NCI-H2081 treated with DMSO at 0.1 percent for 48 hours (cell line): ENCODE measurements around the gene ITGB1BP1.

ENCODE experiments used
- DNase-seq: peaks from one replicate; lab custom pipeline; 2025; lab: John Stamatoyannopoulos, UW

ITGB1BP1 gene, protein sequence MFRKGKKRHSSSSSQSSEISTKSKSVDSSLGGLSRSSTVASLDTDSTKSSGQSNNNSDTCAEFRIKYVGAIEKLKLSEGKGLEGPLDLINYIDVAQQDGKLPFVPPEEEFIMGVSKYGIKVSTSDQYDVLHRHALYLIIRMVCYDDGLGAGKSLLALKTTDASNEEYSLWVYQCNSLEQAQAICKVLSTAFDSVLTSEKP

DNA sequence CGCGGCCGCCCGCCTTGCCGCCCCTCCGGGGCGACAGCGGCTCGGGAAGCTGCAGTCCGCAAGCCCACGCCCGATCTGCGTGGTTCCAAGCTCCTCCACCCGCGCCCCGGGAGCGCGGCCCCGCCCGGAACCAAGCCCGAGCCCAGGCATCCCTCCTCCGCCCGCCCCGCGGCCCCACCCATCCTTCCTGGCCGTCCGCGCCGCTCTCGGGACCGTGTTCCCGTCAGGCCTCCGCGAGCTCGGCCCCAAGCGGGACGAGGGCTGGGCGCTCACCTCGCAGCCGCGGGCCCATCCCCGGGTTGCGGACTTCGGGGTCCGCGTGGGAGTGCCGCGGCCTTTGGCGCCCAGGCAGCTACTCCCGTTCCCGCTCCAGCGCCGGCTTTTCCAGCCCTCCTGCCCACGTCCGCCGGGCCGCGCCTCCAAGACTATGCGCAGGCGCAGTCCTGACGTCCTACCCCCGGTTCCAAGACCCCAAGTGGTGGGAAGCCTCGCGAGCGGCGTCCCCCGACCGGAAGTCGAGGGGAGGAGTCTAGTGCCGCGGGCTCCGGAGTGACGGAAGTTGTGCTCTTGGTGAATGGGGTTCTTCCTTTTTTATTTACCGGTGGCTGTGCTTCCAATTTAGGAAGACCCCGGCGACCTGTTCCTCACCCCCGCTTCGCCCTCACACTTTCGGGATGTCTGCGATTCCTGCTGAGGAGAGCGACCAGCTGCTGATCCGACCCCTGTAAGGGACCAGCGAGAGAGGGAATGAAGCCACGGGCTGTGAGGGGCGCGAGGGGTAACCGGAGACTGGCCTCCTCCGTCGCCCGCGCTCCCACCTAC is at the start of gene ITGB1BP1, which contains the start of gene CPSF3:
TSS of gene ITGB1BP1 (minus strand) at position 429 of the 822 bp plus-strand sequence. CDS start 4,831 bp downstream, outside the sequence.
TSS of gene CPSF3 (plus strand) at position 555 of the 822 bp plus-strand sequence. CDS start at position 675, 120 bp downstream.
- peak; percentile 91 for DNase-seq

DNA sequence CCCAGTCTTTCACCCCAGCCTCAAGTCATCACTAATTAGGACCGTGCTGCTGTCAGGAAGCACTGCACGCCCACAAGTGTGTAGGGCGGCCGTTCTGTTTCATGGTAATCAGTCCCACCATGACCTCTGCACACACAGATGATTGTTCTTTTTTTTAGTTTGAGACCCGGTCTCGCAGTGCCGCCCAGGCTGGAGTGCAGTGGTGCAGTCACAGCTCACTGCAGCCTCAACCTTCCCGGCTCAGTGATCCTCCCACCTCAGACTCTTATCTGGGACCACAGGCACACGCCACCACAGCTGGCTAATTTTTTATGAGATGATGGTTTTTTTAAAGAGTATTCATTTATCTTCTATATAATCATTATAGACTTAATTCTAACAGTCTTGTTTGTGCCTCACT is 49.2 kb upstream of the ITGB1BP1 start:
- no peak for DNase-seq

DNA sequence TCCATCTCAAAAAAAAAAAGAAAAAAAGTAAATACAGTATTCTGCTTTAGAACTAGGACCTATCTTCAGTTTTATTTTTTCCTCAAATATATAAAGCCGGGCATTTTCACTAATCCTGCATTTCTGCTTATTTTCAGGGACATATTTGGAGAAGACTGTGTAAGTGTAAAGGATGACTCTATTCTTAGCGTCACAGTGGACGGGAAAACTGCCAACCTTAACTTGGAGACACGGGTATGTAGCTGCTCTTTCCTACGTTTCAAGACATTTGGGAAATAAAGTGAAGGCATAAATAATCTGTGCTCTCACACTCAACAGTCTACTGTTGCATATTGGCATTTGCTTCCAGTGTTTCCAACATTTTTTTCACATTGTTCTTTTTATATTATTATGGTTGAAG is 47.9 kb upstream of the ITGB1BP1 start:
- no peak for DNase-seq

DNA sequence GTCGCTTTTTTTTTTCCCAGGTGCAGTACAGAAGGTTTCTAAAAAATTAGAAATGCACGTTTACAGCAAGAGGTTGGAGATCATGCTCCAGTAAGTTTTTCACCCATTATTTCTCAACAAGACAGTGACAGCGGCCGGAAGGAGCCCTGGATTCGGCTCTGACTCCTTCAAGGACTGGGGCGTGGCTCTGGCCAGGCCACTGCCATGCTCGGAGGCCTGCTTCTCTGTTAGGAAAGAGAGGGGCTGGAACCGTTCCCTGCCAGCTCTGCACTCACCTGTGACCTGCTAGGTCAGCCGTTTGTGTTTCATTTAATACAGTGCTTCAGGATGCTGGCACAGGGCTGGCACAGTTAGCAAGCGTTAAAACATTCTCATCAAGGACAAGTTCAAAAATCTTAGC is 44.4 kb upstream of the ITGB1BP1 start:
- no peak for DNase-seq

DNA sequence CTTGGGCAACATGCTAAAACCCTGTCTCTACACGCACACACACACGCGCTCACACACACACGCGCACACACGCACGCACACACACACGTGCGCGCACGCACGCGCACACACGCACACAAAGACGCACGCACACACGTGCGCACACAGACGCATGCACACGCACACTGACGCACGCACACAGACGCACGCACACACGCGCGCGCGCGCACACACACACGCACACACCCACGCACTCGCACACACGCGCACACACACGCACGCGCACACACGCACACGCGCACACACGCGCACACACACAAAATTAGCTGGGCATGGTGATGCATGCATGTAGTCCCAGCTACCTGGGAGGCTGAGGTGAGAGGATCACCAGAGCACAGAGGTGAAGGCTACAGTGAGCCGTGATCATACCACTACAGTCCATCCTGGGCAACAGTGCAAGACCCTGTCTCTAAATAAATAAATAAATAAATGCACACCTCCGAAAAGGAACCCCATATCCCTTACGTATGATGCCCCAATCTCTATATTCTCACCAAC is 42.9 kb upstream of the ITGB1BP1 start:
- no peak for DNase-seq

DNA sequence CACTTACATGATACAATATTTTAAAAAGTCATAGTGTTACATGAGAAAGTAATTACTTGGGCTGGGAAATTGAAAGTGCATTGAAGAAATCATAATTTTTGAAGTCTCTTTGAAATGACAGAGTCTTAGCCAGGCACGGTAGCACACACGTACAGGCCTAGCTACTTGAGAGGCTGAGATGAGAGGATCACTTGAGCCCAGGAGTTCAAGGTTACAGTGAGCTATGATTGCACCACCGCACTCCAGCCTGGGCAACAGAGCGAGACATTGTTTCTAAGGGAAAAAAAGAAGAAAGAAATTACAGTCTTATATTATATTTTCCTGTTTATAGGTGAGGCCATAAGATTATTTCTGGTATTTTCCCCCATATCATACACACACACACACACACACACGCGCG is 41.8 kb upstream of the ITGB1BP1 start:
- no peak for DNase-seq

DNA sequence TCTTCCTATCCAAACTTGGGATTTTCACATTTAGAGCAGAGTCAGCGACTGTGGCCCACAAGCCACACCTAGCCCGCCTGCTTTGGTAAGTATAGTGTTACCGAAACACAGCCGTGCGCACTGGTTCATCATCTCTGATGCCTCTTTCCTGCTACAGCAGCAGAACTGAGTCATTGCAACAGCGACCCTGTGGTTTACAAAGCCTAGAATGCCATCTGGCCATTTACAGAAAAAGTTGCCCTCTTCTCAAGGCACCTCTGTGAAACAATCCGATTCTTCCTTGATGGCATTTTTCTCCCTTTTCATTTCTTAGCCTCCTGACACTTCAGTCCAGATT is 40.3 kb upstream of the ITGB1BP1 start:
- no peak for DNase-seq

DNA sequence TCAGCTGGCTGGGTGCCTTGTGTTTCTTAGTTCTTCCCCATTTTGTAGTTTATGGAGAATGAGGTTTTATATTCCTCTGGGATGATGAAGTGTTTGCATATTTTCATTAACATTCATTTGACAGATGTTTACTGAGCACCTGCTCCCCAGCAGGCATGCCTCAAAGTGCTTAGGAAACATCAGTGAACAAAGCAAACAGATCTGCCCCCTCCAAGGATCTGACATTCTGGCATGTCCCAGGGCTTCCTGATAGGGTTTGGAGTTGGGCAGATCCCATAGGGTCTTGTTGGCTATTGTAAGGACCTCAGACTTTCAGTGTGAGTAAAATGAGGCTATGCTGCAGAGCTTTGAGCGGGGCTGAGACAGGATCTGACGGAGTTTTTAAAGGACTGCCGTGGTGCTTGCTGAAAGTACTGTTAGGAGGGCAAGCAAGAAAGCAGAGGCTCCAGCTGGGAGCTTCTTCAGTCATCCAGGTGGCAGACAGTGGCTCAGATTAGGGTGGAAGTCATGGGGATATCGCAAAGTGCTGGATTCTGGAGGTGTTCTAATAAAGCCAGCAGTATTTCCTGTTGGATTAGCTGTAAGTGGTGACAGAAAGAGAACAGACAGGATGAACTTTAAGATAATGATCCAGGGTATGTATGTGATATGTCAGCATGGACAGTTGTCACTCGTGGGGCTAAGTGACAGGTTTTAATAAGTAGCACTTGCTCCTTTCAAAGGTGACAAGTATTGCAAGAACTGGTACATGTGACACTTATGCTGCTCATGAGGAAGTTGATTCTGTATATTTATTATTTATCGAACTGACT is 39.8 kb upstream of the ITGB1BP1 start:
- no peak for DNase-seq

DNA sequence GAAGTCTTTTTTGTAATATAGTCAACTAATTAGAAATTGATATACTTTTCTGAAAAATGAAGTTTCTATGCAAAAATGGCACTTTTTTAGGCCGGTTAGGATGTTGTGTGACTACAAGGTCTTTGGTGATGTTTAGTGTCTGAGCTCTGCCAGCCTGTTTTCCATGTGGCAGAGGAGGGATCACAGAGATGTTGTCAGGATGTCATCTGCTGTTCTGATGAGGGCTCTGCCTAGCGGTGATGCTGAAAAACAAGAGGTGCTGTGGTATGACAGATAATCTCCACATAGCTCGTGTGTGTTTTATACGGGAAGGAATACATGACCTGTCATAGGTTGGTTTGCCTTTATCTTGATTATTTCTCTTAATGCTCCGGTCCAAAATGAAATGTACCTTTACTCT is 39.0 kb upstream of the ITGB1BP1 start:
- DNase-seq = no peak

DNA sequence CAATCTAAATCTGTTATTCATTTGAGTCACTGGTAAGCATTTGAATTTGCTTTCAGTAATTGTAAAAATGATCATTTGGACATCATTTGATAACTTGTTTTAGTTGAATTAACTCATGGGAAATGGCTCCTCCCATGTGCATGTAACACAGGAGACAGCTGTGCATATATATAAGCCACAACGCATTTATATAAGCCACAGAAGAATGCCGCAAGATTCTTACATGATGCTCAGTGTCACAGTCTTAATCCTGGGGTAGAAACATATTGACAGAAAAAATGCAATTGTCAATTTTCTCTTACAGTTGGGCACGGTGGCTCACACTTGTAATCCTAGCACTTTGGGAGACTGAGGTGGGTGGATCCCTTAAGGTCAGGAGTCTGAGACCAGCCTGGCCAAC is 37.8 kb upstream of the ITGB1BP1 start:
- no peak for DNase-seq

DNA sequence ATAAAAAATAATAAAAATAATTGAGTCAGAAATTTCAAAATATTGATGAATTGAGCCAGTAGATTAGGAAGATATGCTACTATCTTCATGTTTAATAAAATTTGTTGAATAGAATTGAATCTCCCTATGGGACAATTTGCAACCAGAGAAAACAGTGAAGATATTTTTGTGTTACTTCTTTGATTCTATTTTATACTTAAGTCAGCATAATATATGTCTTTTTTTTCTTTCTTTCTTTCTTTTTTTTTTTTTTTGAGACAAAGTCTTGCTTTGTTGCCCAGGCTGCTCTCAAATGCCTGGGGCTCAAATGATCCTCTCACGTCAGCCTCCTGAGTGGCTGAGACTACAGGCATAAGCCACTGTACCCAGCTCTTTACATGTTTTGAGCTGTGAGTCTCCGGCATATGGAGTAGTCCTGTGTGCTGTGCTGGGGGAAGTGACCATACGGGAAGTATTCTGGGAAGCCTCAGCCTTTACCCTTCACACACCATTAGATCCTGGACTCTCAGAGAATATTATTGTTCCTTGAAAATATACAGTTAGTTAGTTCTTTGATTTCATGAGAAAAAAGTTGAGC is 37.2 kb upstream of the ITGB1BP1 start:
- no peak for DNase-seq

DNA sequence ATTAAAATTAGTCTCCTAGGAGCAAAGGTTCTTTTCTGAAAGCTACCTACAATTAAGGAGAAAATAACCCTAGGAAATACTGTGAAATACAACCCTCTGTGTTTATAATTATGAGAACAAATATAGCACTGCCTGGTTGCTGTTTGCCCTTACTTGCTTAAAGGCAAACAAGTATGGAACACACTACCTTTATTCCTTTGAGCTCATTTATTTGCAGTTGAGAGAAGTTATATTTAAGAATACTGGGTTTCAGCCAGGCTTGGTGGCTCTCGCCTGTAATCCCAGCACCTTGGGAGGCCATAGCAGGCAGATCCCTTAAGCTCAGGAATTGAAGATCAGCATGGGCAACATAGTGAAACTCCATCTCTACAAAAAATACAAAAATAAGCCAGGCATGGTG is 27.9 kb upstream of the ITGB1BP1 start:
- DNase-seq = no peak

DNA sequence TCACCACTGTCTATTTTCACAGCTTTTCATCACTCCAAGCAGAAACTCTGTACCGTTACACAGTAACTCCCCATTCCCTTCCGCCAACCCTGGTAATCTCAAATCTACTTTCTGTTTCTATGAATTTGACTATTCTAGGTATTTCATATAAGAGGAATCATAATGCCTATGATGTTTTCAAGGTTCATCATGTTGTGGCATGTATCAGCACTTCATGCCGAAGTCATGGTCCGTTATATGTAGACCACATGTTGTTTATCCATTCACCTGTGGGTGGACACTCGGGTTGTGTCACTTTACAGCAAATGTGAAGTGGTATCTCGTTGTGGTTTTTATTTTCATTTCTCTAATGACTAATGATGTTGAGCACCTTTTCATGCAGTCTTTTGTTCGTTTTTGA is 21.8 kb upstream of the ITGB1BP1 start:
- DNase-seq = no peak

DNA sequence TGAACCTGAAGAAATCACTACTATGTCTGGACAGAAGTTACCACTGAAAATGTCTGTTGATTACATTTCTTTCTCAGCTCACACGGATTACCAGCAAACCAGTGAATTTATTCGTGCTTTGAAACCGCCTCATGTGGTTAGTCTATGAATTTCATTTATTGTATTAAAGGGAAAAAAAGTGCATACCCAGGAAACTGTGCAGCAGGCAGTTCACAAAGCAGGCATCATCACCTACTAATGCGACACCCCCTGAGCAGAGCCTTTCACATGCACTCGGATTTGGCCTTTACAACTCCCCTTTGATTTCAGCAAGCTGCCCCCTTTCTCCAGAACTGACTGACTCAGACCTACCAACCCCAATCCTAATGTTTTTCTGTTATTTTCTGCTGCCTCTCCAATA is 20.2 kb upstream of the ITGB1BP1 start:
- no peak for DNase-seq

DNA sequence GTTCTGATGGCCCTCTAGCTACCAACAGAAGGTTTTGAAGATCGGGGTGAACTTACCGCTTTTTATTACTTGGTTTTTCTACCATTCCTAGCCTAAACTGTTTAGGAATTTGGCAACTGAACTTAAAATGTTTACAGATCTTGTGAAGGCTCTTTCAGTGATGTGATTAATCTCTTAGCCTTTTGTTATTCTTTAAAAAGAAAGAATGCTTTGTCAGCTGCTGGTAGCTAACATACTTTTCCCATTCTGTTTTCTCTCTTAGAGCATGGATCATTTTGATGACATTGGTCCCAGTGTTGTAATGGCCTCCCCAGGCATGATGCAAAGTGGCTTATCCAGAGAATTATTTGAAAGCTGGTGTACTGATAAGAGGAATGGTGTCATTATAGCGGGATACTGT is 18.2 kb upstream of the ITGB1BP1 start:
- DNase-seq = no peak

DNA sequence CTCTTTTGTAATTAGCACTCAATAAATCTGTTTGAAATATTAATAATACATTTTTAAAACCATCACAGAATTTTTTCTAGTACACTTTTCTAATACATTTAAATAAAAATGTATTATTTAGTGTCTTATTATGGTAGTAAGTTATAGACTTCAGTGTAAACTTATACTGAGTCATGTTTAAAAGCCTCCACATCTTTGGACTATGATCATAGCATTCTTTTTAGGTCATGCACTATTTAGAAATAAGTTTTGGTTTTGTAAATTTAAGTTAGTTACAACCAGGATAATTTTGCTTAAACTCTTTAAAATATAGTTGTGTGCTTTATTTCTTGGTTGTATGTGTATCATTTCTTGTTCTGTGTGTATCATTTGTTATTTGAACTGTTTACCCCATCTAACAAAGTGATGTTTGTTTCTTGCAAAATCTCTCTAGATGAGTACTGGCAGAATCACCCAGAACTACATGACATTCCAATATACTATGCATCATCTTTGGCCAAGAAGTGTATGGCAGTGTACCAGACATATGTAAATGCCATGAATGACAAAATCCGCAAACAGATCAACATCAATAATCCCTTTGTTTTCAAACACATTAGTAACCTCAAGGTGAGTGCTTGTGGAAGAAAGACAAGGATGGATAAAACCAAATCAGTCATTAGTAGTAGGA is 16.9 kb upstream of the ITGB1BP1 start:
- DNase-seq = no peak

DNA sequence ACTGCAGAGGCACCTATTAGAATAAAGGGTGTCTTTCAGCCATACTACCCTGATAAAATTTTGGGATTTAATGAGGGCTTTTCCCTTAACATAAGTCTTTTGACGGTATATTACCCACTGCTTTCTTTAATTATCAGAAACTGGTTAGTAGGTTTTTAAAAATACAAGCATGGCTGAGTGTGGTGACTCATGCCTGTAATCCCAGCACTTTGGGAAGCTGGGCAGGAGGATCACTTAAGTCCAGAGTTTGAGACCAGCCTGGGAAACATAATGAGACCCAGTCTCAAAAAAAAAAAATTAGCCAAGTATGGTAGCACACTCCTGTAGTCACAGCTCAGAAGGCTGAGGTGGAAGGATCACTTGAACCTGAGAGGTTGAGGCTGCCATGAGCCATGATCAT is 16.2 kb upstream of the ITGB1BP1 start:
- no peak for DNase-seq

DNA sequence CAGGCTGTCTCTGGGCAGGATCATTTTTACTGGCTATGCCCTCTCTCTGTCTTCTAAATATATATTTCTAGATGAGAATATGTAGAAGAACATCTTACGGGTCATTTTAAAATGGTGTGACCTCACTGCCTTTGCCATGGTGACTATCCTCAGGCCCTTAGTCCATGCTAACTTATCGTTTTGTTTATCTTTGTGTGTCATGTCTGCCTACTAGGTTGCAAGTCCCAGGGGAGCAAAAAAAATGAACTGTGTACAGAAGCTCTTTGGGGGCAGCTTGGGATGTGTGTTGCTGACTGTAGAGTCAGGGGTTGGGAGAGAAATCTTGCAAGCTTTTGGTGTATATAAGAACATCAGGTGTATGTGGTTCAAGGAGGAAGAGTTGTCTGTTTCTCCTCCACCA is 11.2 kb upstream of the ITGB1BP1 start:
- no peak for DNase-seq

DNA sequence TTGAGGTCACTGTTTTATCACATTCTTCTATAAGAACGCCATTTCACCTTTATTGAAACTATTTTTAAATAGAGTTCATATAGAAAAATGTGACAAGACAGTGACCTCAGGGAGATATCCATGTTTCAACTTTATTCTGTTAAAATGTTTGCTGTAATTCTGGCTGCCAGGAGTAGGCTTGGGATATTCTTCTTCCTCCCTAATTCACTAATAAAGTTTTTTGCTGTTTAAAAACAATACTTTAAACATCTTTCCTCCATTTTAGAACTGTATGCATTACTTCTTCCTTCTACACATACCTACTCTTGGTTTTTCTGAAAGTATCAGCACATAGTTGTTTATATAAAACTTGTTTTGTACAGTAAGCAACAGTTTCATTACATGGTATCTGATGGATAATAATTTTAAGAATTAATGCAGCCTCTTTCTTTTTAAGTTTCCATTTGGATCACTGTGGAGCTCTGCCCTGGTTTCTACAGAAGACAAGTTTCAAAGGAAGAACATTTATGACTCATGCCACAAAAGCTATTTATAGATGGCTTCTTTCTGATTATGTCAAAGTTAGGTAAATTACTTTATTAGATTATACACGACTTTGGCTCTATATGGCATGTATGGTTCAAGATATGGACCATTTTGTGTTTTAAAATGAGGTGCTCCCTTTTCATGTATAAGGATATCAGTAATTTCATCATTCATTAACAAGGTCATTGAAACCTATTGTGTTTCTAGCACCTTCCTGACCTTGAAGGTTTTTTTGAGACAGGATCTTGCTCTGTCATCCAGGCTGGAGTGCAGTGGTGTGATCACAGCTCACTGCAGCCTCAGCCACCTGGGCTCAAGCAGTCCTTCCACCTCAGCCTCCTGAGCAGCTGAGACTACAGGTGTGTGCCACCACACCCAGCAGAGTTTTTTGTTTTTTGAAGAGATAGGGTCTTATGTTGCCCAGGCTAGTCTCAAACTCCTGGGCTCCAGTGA is 7.3 kb upstream of the ITGB1BP1 start:
- DNase-seq = no peak

DNA sequence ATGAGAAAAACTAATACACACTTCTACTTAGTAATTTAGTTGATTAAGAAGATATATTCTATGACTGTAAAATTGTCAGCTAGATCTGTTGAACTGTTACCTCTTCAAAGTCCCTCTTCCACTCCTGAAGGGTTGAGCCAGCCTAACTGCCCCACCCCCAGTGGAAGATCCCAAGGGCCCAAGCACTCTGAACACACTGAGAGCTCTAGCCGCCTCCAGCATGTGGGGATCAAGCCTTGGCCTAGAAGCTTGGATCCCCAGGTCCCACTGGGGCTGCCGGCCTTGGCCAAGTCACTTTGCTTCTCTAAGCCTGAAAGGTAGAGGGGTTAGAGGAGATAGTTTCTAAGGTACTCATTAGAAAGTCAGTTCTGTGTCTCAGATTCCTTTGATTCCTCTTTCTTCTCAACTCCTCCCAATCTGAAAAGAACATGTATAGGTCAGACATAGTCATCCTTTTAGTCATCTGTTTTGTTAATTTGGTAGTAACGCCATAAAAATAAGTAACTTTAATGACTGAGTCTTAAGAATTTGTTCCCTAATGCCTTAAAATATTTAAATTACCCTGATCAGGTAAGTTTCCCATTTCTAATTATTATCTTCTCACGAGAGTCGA is 5.7 kb upstream of the ITGB1BP1 start:
- DNase-seq = no peak
